Loucy (cell line): ENCODE data around the gene TTBK1.

Experiments
- H2AFZ ChIP-seq: fragments of 200-600 bp; sonication (generic); 2 replicates; pipeline ENCODE4 v1.6.0; 2016; ENCODE audit warnings: antibody characterized with exemption, mild to moderate bottlenecking, low read length, moderate library complexity
- H3F3A ChIP-seq: fragments of 200-600 bp; 2 replicates; pipeline ENCODE4 v1.6.0; 2016; ENCODE audit warnings: antibody characterized with exemption, low read depth, mild to moderate bottlenecking
- H3K27me3 ChIP-seq: fragments of 200-600 bp; sonication (generic); 2 replicates; pipeline ENCODE4 v1.6.1; 2014; ENCODE audit warnings: low read length, mild to moderate bottlenecking; ENCODE audit not compliant: insufficient read depth, poor library complexity, severe bottlenecking
- H3K36me3 ChIP-seq: fragments of 200-600 bp; sonication (generic); 2 replicates; pipeline ENCODE4 v1.6.1; 2016; ENCODE audit warnings: low read length; ENCODE audit not compliant: insufficient read depth
- H3K4me1 ChIP-seq: fragments of 200-600 bp; sonication (generic); 2 replicates; pipeline ENCODE4 v1.5.1; 2014; ENCODE audit warnings: low read length, mild to moderate bottlenecking; ENCODE audit not compliant: insufficient read depth, poor library complexity, severe bottlenecking
- H3K4me2 ChIP-seq: fragments of 200-600 bp; sonication (generic); 2 replicates; pipeline ENCODE4 v1.6.0; 2014; ENCODE audit warnings: antibody characterized with exemption, low read length, low read depth, mild to moderate bottlenecking; ENCODE audit not compliant: poor library complexity, severe bottlenecking
- H3K4me3 ChIP-seq: fragments of 200-600 bp; sonication (generic); 2 replicates; pipeline ENCODE4 v1.5.1; 2014; ENCODE audit warnings: low read length, mild to moderate bottlenecking, mixed read lengths; ENCODE audit not compliant: poor library complexity, severe bottlenecking
- H3K79me2 ChIP-seq: fragments of 200-600 bp; sonication (generic); 2 replicates; pipeline ENCODE4 v1.6.1; 2014; ENCODE audit warnings: low read length; ENCODE audit not compliant: insufficient read depth
- H3K9ac ChIP-seq: fragments of 200-600 bp; sonication (generic); 2 replicates; pipeline ENCODE4 v1.6.0; 2014; ENCODE audit warnings: mild to moderate bottlenecking, low read depth, low read length, moderate library complexity; ENCODE audit not compliant: poor library complexity, severe bottlenecking
- H3K9me2 ChIP-seq: fragments of 200-600 bp; sonication (generic); replicated peaks from 2 replicates; pipeline ENCODE4 v1.6.1; 2016; ENCODE audit warnings: low read depth, low read length, mixed read lengths
- H3K9me3 ChIP-seq: fragments of 200-600 bp; sonication (generic); 2 replicates; pipeline ENCODE4 v1.6.1; 2014; ENCODE audit warnings: mild to moderate bottlenecking, antibody characterized with exemption, low read length, low read depth; ENCODE audit not compliant: insufficient read depth
- H4K20me1 ChIP-seq: fragments of 200-600 bp; sonication (generic); 2 replicates; pipeline ENCODE4 v1.6.0; 2014; ENCODE audit warnings: antibody characterized with exemption, low read length, mild to moderate bottlenecking; ENCODE audit not compliant: insufficient read depth, poor library complexity, severe bottlenecking
- CTCF ChIP-seq: fragments of 200-600 bp; sonication (generic); conservative IDR thresholded peaks from 2 replicates; pipeline ENCODE4 v1.5.1; 2014; ENCODE audit warnings: mild to moderate bottlenecking, antibody characterized with exemption, low read length
- EZH2phosphoT487 ChIP-seq: fragments of 200-600 bp; IDR thresholded peaks from 2 replicates; pipeline ENCODE4 v1.6.1; 2018; ENCODE audit warnings: antibody characterized with exemption, mild to moderate bottlenecking, moderate library complexity, borderline replicate concordance

Gene TTBK1

GRCh38 chr6:43277306-43277642 lies 34.0 kb downstream of the TTBK1 start:
- Histone ChIP-seq H3K4me3 (no peak overlapping the region), H2AFZ (no peak overlapping the region), H3K9ac (no peak overlapping the region), H3K9me2 (no peaks in the 10 kb centered on the region), H3K4me1 (no peaks in the 10 kb centered on the region), H3K9me3 (no peaks in the 10 kb centered on the region), H3K4me2 (no peak overlapping the region), H3K36me3 (no peaks in the 10 kb centered on the region), H3K27me3 (no peaks in the 10 kb centered on the region), H4K20me1 (no peaks in the 10 kb centered on the region), H3F3A (no peaks in the 10 kb centered on the region), H3K79me2 (no peaks in the 10 kb centered on the region)
- TF ChIP-seq EZH2phosphoT487 (no peak), CTCF (no peak)

- Histone ChIP-seq H3K4me2 (no peak overlapping the region), H2AFZ (no peak overlapping the region), H3K79me2 (no peaks in the 10 kb centered on the region), H3K4me1 (no peaks in the 10 kb centered on the region), H3F3A (no peaks in the 10 kb centered on the region), H4K20me1 (no peaks in the 10 kb centered on the region), H3K9me2 (no peaks in the 10 kb centered on the region), H3K27me3 (no peaks in the 10 kb centered on the region), H3K9me3 (no peaks in the 10 kb centered on the region), H3K9ac (no peak overlapping the region), H3K36me3 (no peaks in the 10 kb centered on the region), H3K4me3 (no peak overlapping the region)
- TF ChIP-seq CTCF (no peak), EZH2phosphoT487 (no peak)
These were observed 34.6 kb downstream of the TTBK1 start for GRCh38 chr6:43277643-43278523.

GRCh38 chr6:43278524-43279078 lies 35.3 kb downstream of the TTBK1 start:
- H3K27me3 ChIP-seq, result no peaks in the 10 kb centered on the region
- H3K9ac ChIP-seq, result no peak overlapping the region
- TF ChIP-seq EZH2phosphoT487 (no peak), CTCF (no peak)
- no peak overlapping the region for H3K4me2 ChIP-seq
- H3K36me3 ChIP-seq, result no peaks in the 10 kb centered on the region
- H3K79me2 ChIP-seq, result no peaks in the 10 kb centered on the region
- no peaks in the 10 kb centered on the region for H3K4me1 ChIP-seq
- no peaks in the 10 kb centered on the region for H3K9me3 ChIP-seq
- no peaks in the 10 kb centered on the region for H3K9me2 ChIP-seq
- H3K4me3 ChIP-seq, result no peak overlapping the region
- no peaks in the 10 kb centered on the region for H3F3A ChIP-seq
- H2AFZ ChIP-seq, result no peak overlapping the region
- no peaks in the 10 kb centered on the region for H4K20me1 ChIP-seq
